Coronary artery (tissue), 2 donors: Measurements from ENCODE around the gene MZF1.

Experiments used
- DNase-seq: peaks from one replicate; pipeline ENCODE4 v3.0.0-alpha.2; 2017; ENCODE audit warnings: low spot score
- H3K27ac ChIP-seq, 2 donors: fragments of 200-600 bp; sonication (generic); one replicate each; pipeline ENCODE4 v1.5.1; 2016 to 2019
- H3K4me3 ChIP-seq: fragments of 200-600 bp; sonication (generic); 2 replicates; pipeline ENCODE4 v1.5.1; 2016; ENCODE audit warnings: mild to moderate bottlenecking, moderate library complexity
- TF ChIP-seq, protein P1 (sequence below): fragments of 200-600 bp; sonication (generic); IDR thresholded peaks from one replicate; pipeline ENCODE4 v1.5.1; 2019; ENCODE audit warnings: antibody characterized with exemption

MZF1 gene

DNA sequence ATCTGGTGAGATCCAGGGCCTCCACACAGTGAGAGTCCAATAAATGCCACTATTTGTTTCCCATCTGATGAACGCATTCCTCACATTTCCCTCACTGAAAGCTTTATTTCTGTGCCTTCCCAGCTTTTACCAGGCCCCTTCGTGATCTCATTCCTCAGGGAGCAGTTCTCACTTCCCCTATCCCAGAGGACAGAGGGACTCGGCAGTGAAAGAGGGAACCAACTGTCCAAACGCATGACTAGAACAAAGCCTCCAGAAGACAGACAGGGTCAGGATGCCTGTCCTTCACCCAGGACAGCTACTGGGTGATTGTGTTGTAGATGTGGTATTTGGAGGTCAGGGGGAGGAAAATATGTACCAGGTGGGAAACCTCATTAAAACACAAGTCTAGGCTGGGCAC is 51.5 kb downstream of the MZF1 start:
- Histone ChIP-seq H3K4me3 (no peak overlapping the region), H3K27ac (no peak overlapping the region)
- TF ChIP-seq, protein P1, sequence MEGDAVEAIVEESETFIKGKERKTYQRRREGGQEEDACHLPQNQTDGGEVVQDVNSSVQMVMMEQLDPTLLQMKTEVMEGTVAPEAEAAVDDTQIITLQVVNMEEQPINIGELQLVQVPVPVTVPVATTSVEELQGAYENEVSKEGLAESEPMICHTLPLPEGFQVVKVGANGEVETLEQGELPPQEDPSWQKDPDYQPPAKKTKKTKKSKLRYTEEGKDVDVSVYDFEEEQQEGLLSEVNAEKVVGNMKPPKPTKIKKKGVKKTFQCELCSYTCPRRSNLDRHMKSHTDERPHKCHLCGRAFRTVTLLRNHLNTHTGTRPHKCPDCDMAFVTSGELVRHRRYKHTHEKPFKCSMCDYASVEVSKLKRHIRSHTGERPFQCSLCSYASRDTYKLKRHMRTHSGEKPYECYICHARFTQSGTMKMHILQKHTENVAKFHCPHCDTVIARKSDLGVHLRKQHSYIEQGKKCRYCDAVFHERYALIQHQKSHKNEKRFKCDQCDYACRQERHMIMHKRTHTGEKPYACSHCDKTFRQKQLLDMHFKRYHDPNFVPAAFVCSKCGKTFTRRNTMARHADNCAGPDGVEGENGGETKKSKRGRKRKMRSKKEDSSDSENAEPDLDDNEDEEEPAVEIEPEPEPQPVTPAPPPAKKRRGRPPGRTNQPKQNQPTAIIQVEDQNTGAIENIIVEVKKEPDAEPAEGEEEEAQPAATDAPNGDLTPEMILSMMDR: no peak
- DNase-seq: no peak

DNA sequence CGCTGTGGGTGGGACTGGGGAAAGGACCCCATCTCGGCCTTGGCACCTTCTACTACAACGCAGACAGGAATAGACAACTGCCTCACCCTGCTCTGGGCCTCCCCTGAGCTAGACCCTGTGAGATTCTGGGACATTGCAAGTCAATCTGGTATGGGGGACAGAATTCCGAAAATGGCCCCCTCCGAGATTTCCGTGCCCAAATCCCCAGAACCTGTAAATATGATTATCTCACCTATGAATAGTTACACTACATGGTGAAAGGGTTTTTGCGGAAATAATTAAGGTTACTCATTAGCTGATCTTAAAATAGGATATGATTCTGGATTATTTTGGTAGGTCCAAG is 52.9 kb downstream of the MZF1 start:
- peak overlapping the region; percentile 93 for H3K4me3 ChIP-seq
- peak overlapping the region; percentile 91 to 98 for H3K27ac ChIP-seq
- TF ChIP-seq, protein P1: no peak
- no peak for DNase-seq

GRCh38 chr19:58519355-58520256 is 53.5 kb downstream of the MZF1 start, which contains the start of gene ZBTB45:
ZBTB45 (minus strand) TSS chr19:58519810; CDS start chr19:58517673, 2,137 bp downstream.
- Histone ChIP-seq H3K27ac (peak within 1 kb of the TSS; percentile 91 to 98), H3K4me3 (peak within 1 kb of the TSS; percentile 93)
- TF ChIP-seq, protein P1: peak; percentile 51
- DNase-seq: peak; percentile 95

GRCh38 chr19:58519087-58519354 is 54.1 kb downstream of the MZF1 start:
- DNase-seq: peak; percentile 78
- Histone ChIP-seq H3K27ac (peak overlapping the region; percentile 91 to 98), H3K4me3 (peak overlapping the region; percentile 93)
- TF ChIP-seq, protein P1: no peak

- no peak for DNase-seq
- H3K4me3 ChIP-seq: peak overlapping the region; percentile 93
- peak overlapping the region; percentile 91 to 98 for H3K27ac ChIP-seq
- TF ChIP-seq, protein P1: no peak
Observed at GRCh38 chr19:58518256-58519086, 54.7 kb downstream of the MZF1 start.

- TF ChIP-seq, protein P1: no peak
- no peak for DNase-seq
- Histone ChIP-seq H3K4me3 (peak overlapping the region; percentile 93), H3K27ac (peak overlapping the region in 1 of 2 donors; percentile 98)
Observed at GRCh38 chr19:58516964-58517833, 55.9 kb downstream of the MZF1 start.
